ENCODE measurements around the gene SMYD3.

SMYD3 gene

GRCh38 chr1:246126580-246126979, 380.5 kb downstream of the SMYD3 start:
- TF ChIP-seq SIN3A (IDR thresholded peaks at IDR 0.05; ENCODE audit: borderline replicate concordance, insufficient read depth, low read length), result no peak
- TF ChIP-seq TAF1 (IDR thresholded peaks at IDR 0.05; ENCODE audit: borderline replicate concordance, insufficient read depth, low read length), result no peak
- no peak for TF ChIP-seq FOXP2 (optimal IDR thresholded peaks at IDR 0.05; ENCODE audit: borderline replicate concordance, extremely low read depth, extremely low read length, insufficient read depth)
- TF ChIP-seq, protein P1, sequence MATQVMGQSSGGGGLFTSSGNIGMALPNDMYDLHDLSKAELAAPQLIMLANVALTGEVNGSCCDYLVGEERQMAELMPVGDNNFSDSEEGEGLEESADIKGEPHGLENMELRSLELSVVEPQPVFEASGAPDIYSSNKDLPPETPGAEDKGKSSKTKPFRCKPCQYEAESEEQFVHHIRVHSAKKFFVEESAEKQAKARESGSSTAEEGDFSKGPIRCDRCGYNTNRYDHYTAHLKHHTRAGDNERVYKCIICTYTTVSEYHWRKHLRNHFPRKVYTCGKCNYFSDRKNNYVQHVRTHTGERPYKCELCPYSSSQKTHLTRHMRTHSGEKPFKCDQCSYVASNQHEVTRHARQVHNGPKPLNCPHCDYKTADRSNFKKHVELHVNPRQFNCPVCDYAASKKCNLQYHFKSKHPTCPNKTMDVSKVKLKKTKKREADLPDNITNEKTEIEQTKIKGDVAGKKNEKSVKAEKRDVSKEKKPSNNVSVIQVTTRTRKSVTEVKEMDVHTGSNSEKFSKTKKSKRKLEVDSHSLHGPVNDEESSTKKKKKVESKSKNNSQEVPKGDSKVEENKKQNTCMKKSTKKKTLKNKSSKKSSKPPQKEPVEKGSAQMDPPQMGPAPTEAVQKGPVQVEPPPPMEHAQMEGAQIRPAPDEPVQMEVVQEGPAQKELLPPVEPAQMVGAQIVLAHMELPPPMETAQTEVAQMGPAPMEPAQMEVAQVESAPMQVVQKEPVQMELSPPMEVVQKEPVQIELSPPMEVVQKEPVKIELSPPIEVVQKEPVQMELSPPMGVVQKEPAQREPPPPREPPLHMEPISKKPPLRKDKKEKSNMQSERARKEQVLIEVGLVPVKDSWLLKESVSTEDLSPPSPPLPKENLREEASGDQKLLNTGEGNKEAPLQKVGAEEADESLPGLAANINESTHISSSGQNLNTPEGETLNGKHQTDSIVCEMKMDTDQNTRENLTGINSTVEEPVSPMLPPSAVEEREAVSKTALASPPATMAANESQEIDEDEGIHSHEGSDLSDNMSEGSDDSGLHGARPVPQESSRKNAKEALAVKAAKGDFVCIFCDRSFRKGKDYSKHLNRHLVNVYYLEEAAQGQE (IDR thresholded peaks at IDR 0.05; ENCODE audit: insufficient read depth in 1 of 2, low read depth in 2 of 2, low read length in 2 of 2), result no peak
- TF ChIP-seq POLR2AphosphoS5 (IDR thresholded peaks at IDR 0.05; ENCODE audit: low read depth, low read length), result no peak

GRCh38 chr1:246122071-246122470, 385.0 kb downstream of the SMYD3 start:
- TF ChIP-seq FOXP2 (optimal IDR thresholded peaks at IDR 0.05; ENCODE audit: borderline replicate concordance, extremely low read depth, extremely low read length, insufficient read depth) (no peak), TAF1 (IDR thresholded peaks at IDR 0.05; ENCODE audit: borderline replicate concordance, insufficient read depth, low read length) (no peak), SIN3A (IDR thresholded peaks at IDR 0.05; ENCODE audit: borderline replicate concordance, insufficient read depth, low read length) (no peak), POLR2AphosphoS5 (IDR thresholded peaks at IDR 0.05; ENCODE audit: low read depth, low read length) (no peak)
- TF ChIP-seq, protein P1 (IDR thresholded peaks at IDR 0.05; ENCODE audit: insufficient read depth in 1 of 2, low read depth in 2 of 2, low read length in 2 of 2), result no peak

DNA sequence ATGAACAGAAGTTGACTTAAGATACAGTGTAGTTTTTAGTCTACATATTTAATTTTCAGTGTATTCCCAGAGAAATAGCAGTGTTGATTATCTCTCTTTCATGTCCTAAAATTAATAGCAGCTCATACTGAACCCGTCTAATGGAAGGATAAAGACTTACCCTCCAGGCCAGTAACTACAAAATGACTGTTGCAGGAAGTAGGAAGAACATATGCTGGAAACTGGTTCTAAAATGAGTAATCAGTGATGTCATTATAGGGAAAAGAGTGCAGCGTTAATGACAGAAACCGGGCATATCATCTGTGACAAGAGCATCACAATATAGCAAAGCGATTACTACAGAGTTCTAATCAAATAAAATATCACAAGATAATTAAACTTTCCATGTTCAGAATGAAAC, 385.5 kb downstream of the SMYD3 start:
- TF ChIP-seq, protein P1 (IDR thresholded peaks at IDR 0.05; ENCODE audit: insufficient read depth in 1 of 2, low read depth in 2 of 2, low read length in 2 of 2), result no peak
- TF ChIP-seq SIN3A (IDR thresholded peaks at IDR 0.05; ENCODE audit: borderline replicate concordance, insufficient read depth, low read length) (no peak), TAF1 (IDR thresholded peaks at IDR 0.05; ENCODE audit: borderline replicate concordance, insufficient read depth, low read length) (no peak), FOXP2 (optimal IDR thresholded peaks at IDR 0.05; ENCODE audit: borderline replicate concordance, extremely low read depth, extremely low read length, insufficient read depth) (no peak), POLR2AphosphoS5 (IDR thresholded peaks at IDR 0.05; ENCODE audit: low read depth, low read length) (no peak)

- TF ChIP-seq FOXP2 (optimal IDR thresholded peaks at IDR 0.05; ENCODE audit: borderline replicate concordance, extremely low read depth, extremely low read length, insufficient read depth) (no peak), TAF1 (IDR thresholded peaks at IDR 0.05; ENCODE audit: borderline replicate concordance, insufficient read depth, low read length) (no peak), SIN3A (IDR thresholded peaks at IDR 0.05; ENCODE audit: borderline replicate concordance, insufficient read depth, low read length) (no peak), POLR2AphosphoS5 (IDR thresholded peaks at IDR 0.05; ENCODE audit: low read depth, low read length) (no peak)
- TF ChIP-seq, protein P1 (IDR thresholded peaks at IDR 0.05; ENCODE audit: insufficient read depth in 1 of 2, low read depth in 2 of 2, low read length in 2 of 2), result no peak
Observed at GRCh38 chr1:246117066-246117791, 389.9 kb downstream of the SMYD3 start.
